ENCODE measurements around the gene CDH23. TPM values are rescaled to one million over a fixed set of nuclear protein-coding genes. Genes with fewer than 3 reads are reported as not detected.
A peak's percentile ranks its signal among the peaks of the same experiment; 100 is the strongest.

Gene CDH23
- total and polyA plus RNA-seq, 10 of the 15 experiments (the other 5 are each of a cell fraction or from before 2014, with no cell fraction given) = 0.09 to 0.40 (median 0.15) TPM; not detected in 1

DNA sequence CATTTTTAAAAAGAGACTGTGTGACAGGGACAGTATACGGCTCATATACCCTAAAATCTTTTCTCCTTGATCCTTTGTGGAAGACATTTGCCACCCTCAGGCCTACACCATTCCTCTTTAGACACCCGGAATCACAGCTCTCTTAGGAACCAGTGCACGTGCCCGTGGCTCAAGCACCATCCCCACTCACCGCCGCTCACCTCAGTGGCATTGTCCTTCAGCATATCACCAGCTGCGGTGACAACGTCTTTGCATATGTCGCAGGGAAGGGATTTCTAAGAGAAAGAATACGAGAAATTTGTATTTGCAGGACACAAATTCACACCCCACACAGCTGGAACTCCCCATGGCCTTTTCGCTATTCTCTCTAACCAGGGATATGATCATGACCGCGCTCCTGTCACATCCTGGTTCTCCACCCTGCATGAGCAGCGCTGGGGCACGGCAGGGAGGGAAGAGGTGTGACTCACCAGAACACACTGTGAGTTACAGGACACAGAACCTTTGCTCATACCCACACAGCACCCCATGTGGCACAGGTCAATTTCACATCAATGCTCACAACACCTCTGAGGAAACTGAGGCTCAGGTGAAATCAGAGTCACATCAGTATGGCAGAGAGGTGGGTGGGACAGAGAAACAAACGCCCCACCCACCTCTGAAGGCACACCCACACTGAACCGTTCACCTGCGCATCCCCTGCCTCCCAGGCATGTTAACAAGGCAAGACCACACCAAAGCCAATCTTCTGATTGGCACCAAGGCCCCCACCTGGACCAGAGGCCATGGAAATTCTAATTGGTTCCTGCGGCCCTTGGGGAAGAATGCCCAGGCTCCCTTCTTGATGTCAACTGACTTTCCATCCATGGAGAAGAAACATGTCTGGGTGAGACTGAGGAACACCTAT lies 435.2 kb downstream of the CDH23 start:
- FAIRE-seq = no peak
- no peak overlapping the region for H3K9ac ChIP-seq (ENCODE audit: control insufficient read depth, insufficient read depth, low read length)
- H2AFZ ChIP-seq (ENCODE audit: control insufficient read depth, low read depth, low read length) = no peak overlapping the region
- no peak overlapping the region for H3K4me2 ChIP-seq (ENCODE audit: control insufficient read depth, insufficient read depth)
- no peak for DNase-seq (ENCODE audit: low read depth, low spot score)
- H4K20me1 ChIP-seq (ENCODE audit: control insufficient read depth, insufficient read depth) = no peaks in the 10 kb centered on the region
- BruUV-seq (replicated peaks) = no TSS peak
- 91% methylated on average over 19 of the region's 19 CpGs for WGBS (ENCODE audit: insufficient coverage, insufficient replicate concordance, low lambda C conversion rate, missing lambda C conversion rate)
- H3K79me2 ChIP-seq (ENCODE audit: control insufficient read depth, insufficient read depth, low read length) = peaks cover 35% of the 10 kb centered on the region
- no peak overlapping the region for H3K4me3 ChIP-seq
- no peaks in the 10 kb centered on the region; the same call in 2 of the 3 replicates for H3K9me3 ChIP-seq (replicated peaks; ENCODE audit: control insufficient read depth, insufficient read depth, low read length)
- peaks cover 33% of the 10 kb centered on the region for H3K4me1 ChIP-seq (ENCODE audit: control insufficient read depth, insufficient read depth, low read length)
- no peak for ATAC-seq
- no peak overlapping the region for H3K27ac ChIP-seq (ENCODE audit: control insufficient read depth, insufficient read depth)
- peaks cover 21 to 51% of the 10 kb centered on the region in 2 experiments for H3K36me3 ChIP-seq (ENCODE audit: control insufficient read depth in 2 of 2, insufficient read depth in 2 of 2, low read length in 1 of 2)
- no peaks in the 10 kb centered on the region for H3K27me3 ChIP-seq (replicated peaks in 1 of 2; ENCODE audit: control insufficient read depth in 2 of 2, insufficient read depth in 2 of 2, low read length in 1 of 2)
- SMC1A ChIA-PET (ENCODE audit: uncharacterized antibody, unreplicated experiment) = no interaction called here
- POLR2A ChIA-PET = no interaction called here
- intact Hi-C loops (cut with micrococcal nuclease; ENCODE audit: unreplicated experiment) (no loop called here), in situ Hi-C loops (cut with MboI) (no loop called here)
- CTCF ChIA-PET = interaction anchor here (2.1 kb wide), 1 partner anchor 65 kb away, joined by 11 read pairs; no protein-coding TSS in a partner anchor
- TF ChIP-seq BCL3 (IDR thresholded peaks at IDR 0.05; ENCODE audit: borderline replicate concordance, insufficient read depth, low read depth, low read length, poor library complexity, severe bottlenecking) (peak; percentile 74), NFYA (IDR thresholded peaks at IDR 0.05; ENCODE audit: borderline replicate concordance, low read depth, low read length) (no peak)
- RAD21 ChIA-PET (ENCODE audit: unreplicated experiment) = no interaction called here

- H3K79me2 ChIP-seq (ENCODE audit: control insufficient read depth, insufficient read depth, low read length) = peaks cover 46% of the 10 kb centered on the region
- ChIA-PET SMC1A (ENCODE audit: uncharacterized antibody, unreplicated experiment) (no interaction called here), RAD21 (ENCODE audit: unreplicated experiment) (interaction anchor here (0.6 kb wide), 1 partner anchor 24 kb away, joined by 3 read pairs; no protein-coding TSS in a partner anchor), POLR2A (no interaction called here), CTCF (interaction anchor here (1.0 kb wide), 1 partner anchor 63 kb away, joined by 4 read pairs; no protein-coding TSS in a partner anchor)
- peak; percentile 55 for DNase-seq (ENCODE audit: low read depth, low spot score)
- WGBS (ENCODE audit: insufficient coverage, insufficient replicate concordance, low lambda C conversion rate, missing lambda C conversion rate) = 8% methylated on average over 5 of the region's 5 CpGs
- no peaks in the 10 kb centered on the region; the same call in 2 of the 3 replicates for H3K9me3 ChIP-seq (replicated peaks; ENCODE audit: control insufficient read depth, insufficient read depth, low read length)
- no peaks in the 10 kb centered on the region for H4K20me1 ChIP-seq (ENCODE audit: control insufficient read depth, insufficient read depth)
- peak overlapping the region; percentile 36 for H3K4me2 ChIP-seq (ENCODE audit: control insufficient read depth, insufficient read depth)
- H3K27me3 ChIP-seq (replicated peaks in 1 of 2; ENCODE audit: control insufficient read depth in 2 of 2, insufficient read depth in 2 of 2, low read length in 1 of 2) = no peaks in the 10 kb centered on the region
- BruUV-seq (replicated peaks) = no TSS peak
- intact Hi-C loops (cut with micrococcal nuclease; ENCODE audit: unreplicated experiment) = no loop called here
- FAIRE-seq = no peak
- ATAC-seq = peak; percentile 15
- peaks cover 21 to 49% of the 10 kb centered on the region in 2 experiments for H3K36me3 ChIP-seq (ENCODE audit: control insufficient read depth in 2 of 2, insufficient read depth in 2 of 2, low read length in 1 of 2)
- peak overlapping the region; percentile 32; the same call in 1 of the 2 replicates for H3K27ac ChIP-seq (ENCODE audit: control insufficient read depth, insufficient read depth)
- H3K4me3 ChIP-seq = no peak overlapping the region
- no peak overlapping the region for H2AFZ ChIP-seq (ENCODE audit: control insufficient read depth, low read depth, low read length)
- H3K4me1 ChIP-seq (ENCODE audit: control insufficient read depth, insufficient read depth, low read length) = peaks cover 43% of the 10 kb centered on the region
- in situ Hi-C loops (cut with MboI) = no loop called here
- H3K9ac ChIP-seq (ENCODE audit: control insufficient read depth, insufficient read depth, low read length) = no peak overlapping the region
- TF ChIP-seq NFYB (IDR thresholded peaks at IDR 0.05; ENCODE audit: insufficient read depth, low read depth, low read length) (peak; percentile 44; the same call in 1 of the 2 replicates), HSF1 (IDR thresholded peaks at IDR 0.05; ENCODE audit: low read depth, low read length) (no peak), NFIC (IDR thresholded peaks at IDR 0.05; ENCODE audit: low read depth, low read length) (0 out of 2 replicates have a peak, but pooled peaks have one; percentile 20), RUNX3 (IDR thresholded peaks at IDR 0.05; ENCODE audit: low read length) (peak; percentile 34; the same call in 1 of the 2 replicates)
- TF ChIP-seq, protein P1, sequence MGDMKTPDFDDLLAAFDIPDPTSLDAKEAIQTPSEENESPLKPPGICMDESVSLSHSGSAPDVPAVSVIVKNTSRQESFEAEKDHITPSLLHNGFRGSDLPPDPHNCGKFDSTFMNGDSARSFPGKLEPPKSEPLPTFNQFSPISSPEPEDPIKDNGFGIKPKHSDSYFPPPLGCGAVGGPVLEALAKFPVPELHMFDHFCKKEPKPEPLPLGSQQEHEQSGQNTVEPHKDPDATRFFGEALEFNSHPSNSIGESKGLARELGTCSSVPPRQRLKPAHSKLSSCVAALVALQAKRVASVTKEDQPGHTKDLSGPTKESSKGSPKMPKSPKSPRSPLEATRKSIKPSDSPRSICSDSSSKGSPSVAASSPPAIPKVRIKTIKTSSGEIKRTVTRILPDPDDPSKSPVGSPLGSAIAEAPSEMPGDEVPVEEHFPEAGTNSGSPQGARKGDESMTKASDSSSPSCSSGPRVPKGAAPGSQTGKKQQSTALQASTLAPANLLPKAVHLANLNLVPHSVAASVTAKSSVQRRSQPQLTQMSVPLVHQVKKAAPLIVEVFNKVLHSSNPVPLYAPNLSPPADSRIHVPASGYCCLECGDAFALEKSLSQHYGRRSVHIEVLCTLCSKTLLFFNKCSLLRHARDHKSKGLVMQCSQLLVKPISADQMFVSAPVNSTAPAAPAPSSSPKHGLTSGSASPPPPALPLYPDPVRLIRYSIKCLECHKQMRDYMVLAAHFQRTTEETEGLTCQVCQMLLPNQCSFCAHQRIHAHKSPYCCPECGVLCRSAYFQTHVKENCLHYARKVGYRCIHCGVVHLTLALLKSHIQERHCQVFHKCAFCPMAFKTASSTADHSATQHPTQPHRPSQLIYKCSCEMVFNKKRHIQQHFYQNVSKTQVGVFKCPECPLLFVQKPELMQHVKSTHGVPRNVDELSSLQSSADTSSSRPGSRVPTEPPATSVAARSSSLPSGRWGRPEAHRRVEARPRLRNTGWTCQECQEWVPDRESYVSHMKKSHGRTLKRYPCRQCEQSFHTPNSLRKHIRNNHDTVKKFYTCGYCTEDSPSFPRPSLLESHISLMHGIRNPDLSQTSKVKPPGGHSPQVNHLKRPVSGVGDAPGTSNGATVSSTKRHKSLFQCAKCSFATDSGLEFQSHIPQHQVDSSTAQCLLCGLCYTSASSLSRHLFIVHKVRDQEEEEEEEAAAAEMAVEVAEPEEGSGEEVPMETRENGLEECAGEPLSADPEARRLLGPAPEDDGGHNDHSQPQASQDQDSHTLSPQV (IDR thresholded peaks at IDR 0.05) = no peak
These were observed 436.2 kb downstream of the CDH23 start for GRCh38 chr10:71832967-71833366.

All from GM12878 (cell line).